Sigmoid colon (tissue), 7 donors: ENCODE data around the gene REPS1. TPM values are rescaled to one million over a fixed set of nuclear protein-coding genes. Genes with fewer than 3 reads are reported as not detected.

Experiments
- DNase-seq: peaks from one replicate; pipeline ENCODE4 v3.0.0-alpha.2; 2019
- H3K27ac ChIP-seq, 4 donors: fragments of 200-600 bp; sonication (generic); one replicate each; pipeline ENCODE4 v1.5.1; 2016 to 2019; ENCODE audit warnings: mild to moderate bottlenecking in 1 of 4
- H3K27me3 ChIP-seq, 3 donors: fragments of 200-600 bp; sonication (generic); one replicate each; pipeline ENCODE4 v1.5.1; 2019; ENCODE audit warnings: mild to moderate bottlenecking in 1 of 3
- H3K36me3 ChIP-seq, 4 donors: fragments of 200-600 bp; sonication (generic); one replicate each; pipeline ENCODE4 v1.5.1; 2016 to 2019
- H3K4me1 ChIP-seq, 4 donors: fragments of 200-600 bp; sonication (generic); one replicate each; pipeline ENCODE4 v1.5.1; 2017 to 2019
- H3K4me3 ChIP-seq, 4 donors: fragments of 200-600 bp; sonication (generic); one replicate each; pipeline ENCODE4 v1.5.1; 2017 to 2019; ENCODE audit warnings: mild to moderate bottlenecking in 2 of 4, moderate library complexity in 1 of 4
- H3K9me3 ChIP-seq, 4 donors: fragments of 200-600 bp in 3 of 4; sonication (generic) in 3 of 4; one replicate each; pipeline versions ENCODE4 v1.5.1 to v1.6.1; 2013 to 2019
- EP300 ChIP-seq, 4 donors: sonication (generic); formaldehyde crosslinking; IDR thresholded peaks; one replicate each; pipeline ENCODE4 v1.6.1; 2017; ENCODE audit warnings: antibody characterized with exemption in 4 of 4
- POLR2A ChIP-seq, 2 donors: fragments of 450-650 bp; IDR thresholded peaks; one replicate each; pipeline ENCODE4 v1.6.1; 2016; ENCODE audit warnings: antibody characterized with exemption in 2 of 2, mild to moderate bottlenecking in 2 of 2, moderate library complexity in 2 of 2
- POLR2AphosphoS5 ChIP-seq, 4 donors: sonication (generic); formaldehyde crosslinking; IDR thresholded peaks; one replicate each; pipeline ENCODE4 v1.6.1; 2017; ENCODE audit warnings: antibody characterized with exemption in 4 of 4
- WGBS, 2 donors: extraction: QIAGEN DNeasy Blood & Tissue Kit; methylation state at CpG; one replicate each; pipeline ENCODE4 v1.1.7; 2013; 5-methylcytosine and 5-hydroxymethylcytosine counted together
- intact Hi-C: fragments of 100-400 bp; cut with DNase I; formaldehyde crosslinking; loops from one replicate; pipeline ENCODE4 v1.15.1; 2023
- polyA plus RNA-seq, 3 donors: library from polyadenylated mRNA; stranded (reverse); fragments of 200-250 nt; gene quantifications; one replicate each; pipeline ENCODE4 v1.2.3, GENCODE V29; 2013
- total RNA-seq, 4 donors: library from RNA; depleted of rRNA; stranded (reverse); fragments of >200 nt; gene quantifications; one replicate each; pipeline ENCODE4 v1.1.0, GENCODE V29; 2016
- TF ChIP-seq, protein P1 (sequence below), 4 experiments: fragments of 450-650 bp in 3 of 4; fragments of 200-600 bp in 1 of 4; IDR thresholded peaks; one replicate each; pipeline ENCODE4 v1.5.1; 2016 to 2019; ENCODE audit warnings: antibody characterized with exemption in 4 of 4, mild to moderate bottlenecking in 3 of 4, moderate library complexity in 2 of 4
- donor health status: healthy with polysubstance abuse.
- donor health status: Bipolar disorder and iron deficiency.
- donor health status: healthy.

Gene REPS1
- total and polyA plus RNA-seq, 7 donors = 12.6 to 53.7 (median 26.3) TPM

DNA sequence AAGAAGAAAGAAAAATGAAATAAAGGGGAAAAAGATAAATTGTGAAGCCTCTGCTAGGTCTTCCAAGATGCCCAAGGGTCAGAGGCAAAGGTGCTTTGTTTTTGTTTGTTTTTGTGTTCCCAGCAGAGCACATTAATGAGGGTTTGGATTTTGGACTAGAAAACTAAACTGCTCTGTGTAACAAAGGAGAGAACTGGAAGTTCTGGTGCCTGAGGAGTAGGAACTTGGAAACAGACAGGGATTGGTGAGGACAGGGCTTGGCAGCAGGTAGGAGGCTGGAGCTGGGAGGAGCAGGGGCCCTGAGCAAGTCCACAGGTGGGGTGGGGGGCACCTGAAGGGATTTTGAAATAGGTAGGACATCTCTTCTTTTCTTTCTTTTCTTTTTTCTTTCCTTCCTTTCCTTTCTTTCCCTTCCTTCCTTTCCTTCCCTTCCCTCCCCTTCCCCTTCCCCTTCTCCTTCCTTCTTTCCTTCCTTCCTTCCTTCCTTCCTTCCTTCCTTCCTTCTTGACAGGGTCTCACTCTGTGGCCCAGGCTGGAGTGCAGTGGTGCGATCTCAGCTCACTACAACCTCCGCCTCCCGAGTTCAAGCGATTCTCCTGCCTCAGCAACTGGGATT, 25.2 kb upstream of the REPS1 start:
- 98% methylated on average over 4 of the region's 4 CpGs for WGBS, 2 donors

DNA sequence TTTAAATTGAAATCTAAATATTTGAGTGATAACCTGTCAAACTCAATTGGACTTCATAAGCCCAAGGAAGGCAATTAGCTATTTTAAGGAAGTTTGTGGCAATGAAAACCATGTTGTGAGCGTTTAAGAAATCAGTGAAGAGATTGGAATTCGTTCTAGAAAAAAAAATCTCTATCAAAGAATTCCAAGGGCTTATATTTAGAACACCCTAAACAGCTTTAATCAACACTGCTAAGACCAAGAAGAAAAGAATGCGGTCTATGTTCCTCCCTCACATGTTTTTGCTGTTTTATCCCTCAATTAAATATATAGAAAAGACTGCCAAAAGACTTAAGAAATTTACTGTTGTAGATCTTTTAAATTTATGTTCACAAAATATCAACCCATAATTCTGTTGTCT, 23.9 kb upstream of the REPS1 start:
- H3K4me3 ChIP-seq = no peak overlapping the region

More for the DNA sequence above, 25.2 kb upstream of the REPS1 start:
- H3K4me3 ChIP-seq = no peak overlapping the region
- TF ChIP-seq POLR2AphosphoS5 (IDR thresholded peaks at IDR 0.05) (no peak), EP300 (IDR thresholded peaks at IDR 0.05) (no peak), POLR2A (IDR thresholded peaks at IDR 0.05) (no peak)
- TF ChIP-seq, protein P1, sequence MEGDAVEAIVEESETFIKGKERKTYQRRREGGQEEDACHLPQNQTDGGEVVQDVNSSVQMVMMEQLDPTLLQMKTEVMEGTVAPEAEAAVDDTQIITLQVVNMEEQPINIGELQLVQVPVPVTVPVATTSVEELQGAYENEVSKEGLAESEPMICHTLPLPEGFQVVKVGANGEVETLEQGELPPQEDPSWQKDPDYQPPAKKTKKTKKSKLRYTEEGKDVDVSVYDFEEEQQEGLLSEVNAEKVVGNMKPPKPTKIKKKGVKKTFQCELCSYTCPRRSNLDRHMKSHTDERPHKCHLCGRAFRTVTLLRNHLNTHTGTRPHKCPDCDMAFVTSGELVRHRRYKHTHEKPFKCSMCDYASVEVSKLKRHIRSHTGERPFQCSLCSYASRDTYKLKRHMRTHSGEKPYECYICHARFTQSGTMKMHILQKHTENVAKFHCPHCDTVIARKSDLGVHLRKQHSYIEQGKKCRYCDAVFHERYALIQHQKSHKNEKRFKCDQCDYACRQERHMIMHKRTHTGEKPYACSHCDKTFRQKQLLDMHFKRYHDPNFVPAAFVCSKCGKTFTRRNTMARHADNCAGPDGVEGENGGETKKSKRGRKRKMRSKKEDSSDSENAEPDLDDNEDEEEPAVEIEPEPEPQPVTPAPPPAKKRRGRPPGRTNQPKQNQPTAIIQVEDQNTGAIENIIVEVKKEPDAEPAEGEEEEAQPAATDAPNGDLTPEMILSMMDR (IDR thresholded peaks at IDR 0.05) = no peak
- intact Hi-C loops = no loop called here
- no peaks in the 10 kb centered on the region for H3K36me3 ChIP-seq
- peaks cover 0 to 13% (median 9%) of the 10 kb centered on the region in 4 donors for H3K4me1 ChIP-seq
- H3K9me3 ChIP-seq = no peaks in the 10 kb centered on the region
- no peaks in the 10 kb centered on the region for H3K27me3 ChIP-seq
- no peak overlapping the region for H3K27ac ChIP-seq
- no peak for DNase-seq

GRCh38 chr6:139010674-139011073, 22.6 kb upstream of the REPS1 start:
- DNase-seq = no peak
- Histone ChIP-seq H3K27me3 (no peaks in the 10 kb centered on the region), H3K27ac (no peak overlapping the region), H3K9me3 (no peaks in the 10 kb centered on the region), H3K4me1 (no peaks in the 10 kb centered on the region), H3K36me3 (no peaks in the 10 kb centered on the region), H3K4me3 (no peak overlapping the region)
- TF ChIP-seq, protein P1 (IDR thresholded peaks at IDR 0.05) = no peak
- no peak for TF ChIP-seq POLR2A (IDR thresholded peaks at IDR 0.05)
- TF ChIP-seq POLR2AphosphoS5 (IDR thresholded peaks at IDR 0.05) = no peak
- no peak for TF ChIP-seq EP300 (IDR thresholded peaks at IDR 0.05)
- intact Hi-C loops = no loop called here

More for the DNA sequence above, 23.9 kb upstream of the REPS1 start:
- WGBS, 2 donors = 83 to 94% methylated on average over 3 of the region's 3 CpGs
- H3K27ac ChIP-seq = no peak overlapping the region
- H3K36me3 ChIP-seq = no peaks in the 10 kb centered on the region
- intact Hi-C loops = no loop called here
- no peak for TF ChIP-seq EP300 (IDR thresholded peaks at IDR 0.05)
- no peak for TF ChIP-seq POLR2AphosphoS5 (IDR thresholded peaks at IDR 0.05)
- no peak for TF ChIP-seq POLR2A (IDR thresholded peaks at IDR 0.05)
- TF ChIP-seq, protein P1 (IDR thresholded peaks at IDR 0.05) = no peak
- DNase-seq = no peak
- H3K27me3 ChIP-seq = no peaks in the 10 kb centered on the region
- H3K9me3 ChIP-seq = no peaks in the 10 kb centered on the region
- H3K4me1 ChIP-seq = peaks cover 0 to 6% (median 3%) of the 10 kb centered on the region in 4 donors

GRCh38 chr6:139008117-139008516, 20.1 kb upstream of the REPS1 start:
- intact Hi-C loops = no loop called here
- Histone ChIP-seq H3K4me3 (no peak overlapping the region), H3K36me3 (no peaks in the 10 kb centered on the region), H3K4me1 (no peaks in the 10 kb centered on the region), H3K27me3 (no peaks in the 10 kb centered on the region), H3K9me3 (no peaks in the 10 kb centered on the region), H3K27ac (no peak overlapping the region)
- TF ChIP-seq, protein P1 (IDR thresholded peaks at IDR 0.05) = no peak
- no peak for TF ChIP-seq POLR2A (IDR thresholded peaks at IDR 0.05)
- TF ChIP-seq POLR2AphosphoS5 (IDR thresholded peaks at IDR 0.05) = no peak
- TF ChIP-seq EP300 (IDR thresholded peaks at IDR 0.05) = no peak
- WGBS, 2 donors = 85 to 88% methylated on average over 9 of the region's 9 CpGs
- no peak for DNase-seq

DNA sequence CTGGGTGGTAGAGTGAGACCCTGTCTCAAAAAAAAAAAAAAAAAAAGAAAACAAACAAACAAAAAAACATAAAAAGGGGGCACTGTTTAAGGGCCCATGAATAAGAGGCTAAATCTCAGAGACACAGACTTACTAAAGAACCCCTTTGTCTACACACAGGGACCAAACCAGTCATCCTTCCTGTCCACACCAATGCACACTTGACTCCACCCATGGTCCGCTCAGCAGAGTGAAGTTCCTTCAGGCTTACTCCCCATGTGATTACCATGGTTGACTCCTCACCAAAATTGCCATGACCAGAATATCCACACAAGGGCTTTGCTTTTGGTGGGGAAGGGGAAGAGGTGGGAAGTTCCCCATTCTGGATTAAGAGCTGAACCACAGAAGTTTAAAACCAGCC, 19.4 kb upstream of the REPS1 start:
- no peaks in the 10 kb centered on the region for H3K36me3 ChIP-seq
- 94 to 98% methylated on average over 1 of the region's 1 CpG for WGBS, 2 donors
- no peak overlapping the region for H3K4me3 ChIP-seq

More for the DNA sequence above, 19.4 kb upstream of the REPS1 start:
- TF ChIP-seq POLR2AphosphoS5 (IDR thresholded peaks at IDR 0.05) = no peak
- TF ChIP-seq EP300 (IDR thresholded peaks at IDR 0.05) = no peak
- TF ChIP-seq POLR2A (IDR thresholded peaks at IDR 0.05) = no peak
- TF ChIP-seq, protein P1 (IDR thresholded peaks at IDR 0.05) = no peak
- DNase-seq = no peak
- H3K27me3 ChIP-seq = no peaks in the 10 kb centered on the region
- H3K9me3 ChIP-seq = no peaks in the 10 kb centered on the region
- intact Hi-C loops = no loop called here
- no peaks in the 10 kb centered on the region for H3K4me1 ChIP-seq
- H3K27ac ChIP-seq = no peak overlapping the region
